ENCODE data around the gene CNEP1R1.

DNA sequence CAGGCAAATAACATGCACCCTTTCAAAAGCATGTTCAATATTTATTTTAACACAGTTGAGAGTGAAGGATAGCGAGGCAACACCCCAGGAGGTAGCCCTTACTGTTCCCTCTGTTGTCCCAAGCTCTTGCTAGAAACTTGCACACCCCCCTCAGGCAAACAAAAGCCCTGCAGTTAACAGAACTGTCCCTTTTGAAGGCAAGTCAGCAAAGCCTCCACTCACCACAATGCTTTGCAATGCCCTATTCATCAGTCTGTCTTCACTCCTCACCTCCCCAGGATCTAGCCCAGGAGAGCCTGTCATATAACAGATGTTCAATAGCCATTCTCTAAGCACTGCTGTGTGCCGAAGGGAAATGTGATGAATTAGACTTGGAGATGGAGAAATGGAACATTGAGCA is 3.5 kb upstream of the CNEP1R1 start:
- TF ChIP-seq HDGF (IDR thresholded peaks at IDR 0.05; ENCODE audit: borderline replicate concordance) (no peak), SP1 (IDR thresholded peaks at IDR 0.05) (no peak), ELF4 (IDR thresholded peaks at IDR 0.05) (no peak), ZNF384 (IDR thresholded peaks at IDR 0.05) (no peak), NFRKB (IDR thresholded peaks at IDR 0.05) (no peak), FOXA1 (IDR thresholded peaks at IDR 0.05) (no peak), BHLHE40 (IDR thresholded peaks at IDR 0.05; ENCODE audit: borderline replicate concordance) (no peak), FOXM1 (IDR thresholded peaks at IDR 0.05; ENCODE audit: borderline replicate concordance) (no peak), TARDBP (IDR thresholded peaks at IDR 0.05) (no peak)

All from HEK293T (cell line).